ENCODE results near the gene DISP2. TPM values are rescaled to one million over a fixed set of nuclear protein-coding genes. Genes with fewer than 3 reads are reported as not detected.

Gene DISP2
- total RNA-seq, 1 experiment from 2014 or later, result 0.87 TPM

- no TSS peak for BruUV-seq (replicated peaks)
- no peaks in the 10 kb centered on the region for H3K36me3 ChIP-seq (ENCODE audit: low read depth, low read length)
- H3K9ac ChIP-seq (ENCODE audit: low read length), result no peak overlapping the region
- H3K27ac ChIP-seq (ENCODE audit: low read length), result no peak overlapping the region
- no peaks in the 10 kb centered on the region for H3K79me2 ChIP-seq (ENCODE audit: low read length)
- H3F3A ChIP-seq (ENCODE audit: low read length, unreplicated experiment), result no peaks in the 10 kb centered on the region
- no peak for DNase-seq
- CTCF ChIA-PET, result no interaction called here
- intact Hi-C loops (cut with micrococcal nuclease), result loop anchor here (2.0 kb wide), 1 partner anchor 31 kb away; no protein-coding TSS in a partner anchor
- POLR2A ChIA-PET (ENCODE audit: unreplicated experiment), result no interaction called here
- H3K4me2 ChIP-seq (ENCODE audit: low read length), result no peak overlapping the region
- H4K20me1 ChIP-seq (ENCODE audit: low read length), result no peaks in the 10 kb centered on the region
- no peak for ATAC-seq
- no peak overlapping the region for H2AFZ ChIP-seq (ENCODE audit: low read length)
- H3K9me2 ChIP-seq (replicated peaks; ENCODE audit: low read length), result no peaks in the 10 kb centered on the region
- H3K9me3 ChIP-seq (ENCODE audit: low read length), result no peaks in the 10 kb centered on the region
- H3K4me3 ChIP-seq (ENCODE audit: low read length), result no peak overlapping the region
- H3K4me1 ChIP-seq (ENCODE audit: insufficient read depth, low read length), result no peaks in the 10 kb centered on the region; the same call in 1 of the 2 replicates
- TF ChIP-seq EZH2 (IDR thresholded peaks at IDR 0.05; ENCODE audit: low read length, unreplicated experiment), result no peak
- TF ChIP-seq EZH2phosphoT487 (IDR thresholded peaks at IDR 0.05; ENCODE audit: borderline replicate concordance, low read length), result no peak
- no peak for TF ChIP-seq CTCF (conservative IDR thresholded peaks at IDR 0.05; ENCODE audit: low read depth, low read length)
- no peaks in the 10 kb centered on the region for H3K27me3 ChIP-seq (ENCODE audit: low read length)
Observed at GRCh38 chr15:40369474-40369869, 11.5 kb downstream of the DISP2 start.

- no peaks in the 10 kb centered on the region for H3F3A ChIP-seq (ENCODE audit: low read length, unreplicated experiment)
- no peak overlapping the region for H3K4me3 ChIP-seq (ENCODE audit: low read length)
- H3K27me3 ChIP-seq (ENCODE audit: low read length), result no peaks in the 10 kb centered on the region
- no peak overlapping the region for H3K4me2 ChIP-seq (ENCODE audit: low read length)
- H3K27ac ChIP-seq (ENCODE audit: low read length), result no peak overlapping the region
- H2AFZ ChIP-seq (ENCODE audit: low read length), result no peak overlapping the region
- ATAC-seq (no peak), DNase-seq (no peak)
- no peaks in the 10 kb centered on the region for H4K20me1 ChIP-seq (ENCODE audit: low read length)
- POLR2A ChIA-PET (ENCODE audit: unreplicated experiment), result no interaction called here
- no peaks in the 10 kb centered on the region for H3K9me3 ChIP-seq (ENCODE audit: low read length)
- H3K36me3 ChIP-seq (ENCODE audit: low read depth, low read length), result no peaks in the 10 kb centered on the region
- TF ChIP-seq EZH2 (IDR thresholded peaks at IDR 0.05; ENCODE audit: low read length, unreplicated experiment) (no peak), EZH2phosphoT487 (IDR thresholded peaks at IDR 0.05; ENCODE audit: borderline replicate concordance, low read length) (no peak), CTCF (conservative IDR thresholded peaks at IDR 0.05; ENCODE audit: low read depth, low read length) (no peak)
- no peaks in the 10 kb centered on the region; the same call in 1 of the 2 replicates for H3K4me1 ChIP-seq (ENCODE audit: insufficient read depth, low read length)
- no peaks in the 10 kb centered on the region for H3K79me2 ChIP-seq (ENCODE audit: low read length)
- BruUV-seq (replicated peaks), result no TSS peak
- H3K9me2 ChIP-seq (replicated peaks; ENCODE audit: low read length), result no peaks in the 10 kb centered on the region
- intact Hi-C loops (cut with micrococcal nuclease), result loop anchor here (2.0 kb wide), 1 partner anchor 31 kb away; no protein-coding TSS in a partner anchor
- H3K9ac ChIP-seq (ENCODE audit: low read length), result no peak overlapping the region
- CTCF ChIA-PET, result no interaction called here
Observed at GRCh38 chr15:40369971-40370370, 12.0 kb downstream of the DISP2 start.

- Histone ChIP-seq H3K4me1 (ENCODE audit: insufficient read depth, low read length) (no peaks in the 10 kb centered on the region), H4K20me1 (ENCODE audit: low read length) (no peaks in the 10 kb centered on the region), H3K9me2 (replicated peaks; ENCODE audit: low read length) (no peaks in the 10 kb centered on the region), H3K9ac (ENCODE audit: low read length) (no peak overlapping the region), H3K79me2 (ENCODE audit: low read length) (no peaks in the 10 kb centered on the region), H3K4me3 (ENCODE audit: low read length) (no peak overlapping the region), H3K4me2 (ENCODE audit: low read length) (no peak overlapping the region), H3K27me3 (ENCODE audit: low read length) (no peaks in the 10 kb centered on the region), H3F3A (ENCODE audit: low read length, unreplicated experiment) (no peaks in the 10 kb centered on the region), H2AFZ (ENCODE audit: low read length) (no peak overlapping the region), H3K27ac (ENCODE audit: low read length) (no peak overlapping the region), H3K9me3 (ENCODE audit: low read length) (no peaks in the 10 kb centered on the region), H3K36me3 (ENCODE audit: low read depth, low read length) (no peaks in the 10 kb centered on the region)
- ChIA-PET CTCF (no interaction called here), POLR2A (ENCODE audit: unreplicated experiment) (no interaction called here)
- no TSS peak for BruUV-seq (replicated peaks)
- intact Hi-C loops (cut with micrococcal nuclease), result no loop called here
- ATAC-seq, result no peak
- TF ChIP-seq EZH2phosphoT487 (IDR thresholded peaks at IDR 0.05; ENCODE audit: borderline replicate concordance, low read length) (no peak), EZH2 (IDR thresholded peaks at IDR 0.05; ENCODE audit: low read length, unreplicated experiment) (no peak), CTCF (conservative IDR thresholded peaks at IDR 0.05; ENCODE audit: low read depth, low read length) (no peak)
- DNase-seq, result no peak
Observed at GRCh38 chr15:40372981-40373380, 15.0 kb downstream of the DISP2 start.
